ENCODE results near the gene SURF2.

DNA sequence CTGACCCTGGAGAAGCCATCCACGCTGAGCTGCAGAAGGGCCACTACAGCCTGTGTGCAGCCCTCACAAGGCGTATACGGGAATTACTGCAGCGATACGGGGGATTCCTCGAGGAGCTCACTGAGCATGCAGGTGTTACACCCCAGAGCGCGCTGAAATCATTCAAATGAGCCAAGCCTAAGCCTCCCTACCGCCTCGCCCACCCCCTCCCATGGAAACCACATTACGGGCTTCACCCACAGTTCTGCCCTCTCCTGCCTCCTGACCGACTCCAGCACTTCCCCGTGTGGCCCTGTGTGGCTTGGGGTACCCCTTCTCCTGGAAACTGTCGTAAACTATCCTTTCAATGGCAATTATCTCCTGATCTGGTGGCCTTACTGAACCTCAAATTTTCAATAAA, 33.6 kb upstream of the SURF2 start:
- TF ChIP-seq POLR2AphosphoS5 (IDR thresholded peaks at IDR 0.05; ENCODE audit: low read depth, low read length), result no peak
- TF ChIP-seq POLR2A (IDR thresholded peaks at IDR 0.05; ENCODE audit: low read depth, low read length), result no peak
- TF ChIP-seq TAF1 (IDR thresholded peaks at IDR 0.05; ENCODE audit: low read depth, low read length), result no peak
- TF ChIP-seq SPI1 (IDR thresholded peaks at IDR 0.05; ENCODE audit: low read depth, low read length), result no peak
